ENCODE results near the gene MYOM1. TPM values are rescaled to one million over a fixed set of nuclear protein-coding genes. Genes with fewer than 3 reads are reported as not detected.

Gene MYOM1
- total RNA-seq, 1 donor from 2014 or later, result 608 TPM

GRCh38 chr18:3171631-3172030 lies 48.1 kb downstream of the MYOM1 start:
- DNase-seq, result no peak
- intact Hi-C loops (cut with DNase I), result no loop called here
- ATAC-seq (ENCODE audit: poor library complexity), result no peak

- intact Hi-C loops (cut with DNase I), result no loop called here
- ATAC-seq (ENCODE audit: poor library complexity), result no peak
- DNase-seq, result no peak
Measured at GRCh38 chr18:3170441-3171161, 49.2 kb downstream of the MYOM1 start.

GRCh38 chr18:3164381-3164780 lies 55.4 kb downstream of the MYOM1 start:
- DNase-seq, result no peak
- ATAC-seq (ENCODE audit: poor library complexity), result no peak
- intact Hi-C loops (cut with DNase I), result no loop called here

GRCh38 chr18:3163968-3164367 lies 55.8 kb downstream of the MYOM1 start:
- DNase-seq (no peak), ATAC-seq (ENCODE audit: poor library complexity) (no peak)
- intact Hi-C loops (cut with DNase I), result no loop called here

GRCh38 chr18:3162181-3162580 lies 57.6 kb downstream of the MYOM1 start:
- DNase-seq (no peak), ATAC-seq (ENCODE audit: poor library complexity) (no peak)
- intact Hi-C loops (cut with DNase I), result no loop called here

GRCh38 chr18:3159830-3160229 lies 59.9 kb downstream of the MYOM1 start:
- DNase-seq (no peak), ATAC-seq (ENCODE audit: poor library complexity) (no peak)
- intact Hi-C loops (cut with DNase I), result no loop called here

- intact Hi-C loops (cut with DNase I), result no loop called here
- DNase-seq, result no peak
- ATAC-seq (ENCODE audit: poor library complexity), result no peak
Measured at GRCh38 chr18:3157606-3158005, 62.2 kb downstream of the MYOM1 start.

- DNase-seq (no peak), ATAC-seq (ENCODE audit: poor library complexity) (no peak)
- intact Hi-C loops (cut with DNase I), result no loop called here
Measured at GRCh38 chr18:3157086-3157485, 62.7 kb downstream of the MYOM1 start.

GRCh38 chr18:3156325-3156640 lies 63.5 kb downstream of the MYOM1 start:
- intact Hi-C loops (cut with DNase I), result no loop called here
- DNase-seq (no peak), ATAC-seq (ENCODE audit: poor library complexity) (no peak)

GRCh38 chr18:3154214-3154613 lies 65.6 kb downstream of the MYOM1 start:
- ATAC-seq (ENCODE audit: poor library complexity), result no peak
- DNase-seq, result no peak
- intact Hi-C loops (cut with DNase I), result no loop called here

- intact Hi-C loops (cut with DNase I), result no loop called here
- no peak for ATAC-seq (ENCODE audit: poor library complexity)
- no peak for DNase-seq
Measured at GRCh38 chr18:3153107-3153704, 66.6 kb downstream of the MYOM1 start.

GRCh38 chr18:3152294-3152693 lies 67.5 kb downstream of the MYOM1 start:
- ATAC-seq (ENCODE audit: poor library complexity) (peak; percentile 50), DNase-seq (no peak)
- intact Hi-C loops (cut with DNase I), result no loop called here

GRCh38 chr18:3151399-3152264 lies 68.1 kb downstream of the MYOM1 start:
- intact Hi-C loops (cut with DNase I), result no loop called here
- ATAC-seq (ENCODE audit: poor library complexity) (no peak), DNase-seq (no peak)

- intact Hi-C loops (cut with DNase I), result no loop called here
Measured at GRCh38 chr18:3150688-3151087, 69.1 kb downstream of the MYOM1 start.

GRCh38 chr18:3150274-3150673 lies 69.5 kb downstream of the MYOM1 start:
- ATAC-seq (ENCODE audit: poor library complexity) (no peak), DNase-seq (no peak)
- intact Hi-C loops (cut with DNase I), result no loop called here

More at GRCh38 chr18:3150688-3151087, 69.1 kb downstream of the MYOM1 start:
- no peak for ATAC-seq (ENCODE audit: poor library complexity)
- DNase-seq, result no peak

GRCh38 chr18:3148930-3149535 lies 70.7 kb downstream of the MYOM1 start:
- no peak for ATAC-seq (ENCODE audit: poor library complexity)
- no peak for DNase-seq
- intact Hi-C loops (cut with DNase I), result loop anchor here (10.0 kb wide), 1 partner anchor 96 kb away; the partner anchor contains the start of gene MYL12A

- intact Hi-C loops (cut with DNase I), result loop anchor here (10.0 kb wide), 1 partner anchor 97 kb away; the partner anchor contains the start of gene MYL12A
- DNase-seq, result no peak
- ATAC-seq (ENCODE audit: poor library complexity), result no peak
Measured at GRCh38 chr18:3147935-3148554, 71.7 kb downstream of the MYOM1 start.

GRCh38 chr18:3140986-3141639 lies 78.7 kb downstream of the MYOM1 start:
- intact Hi-C loops (cut with DNase I), result loop anchor here (10.0 kb wide), 1 partner anchor 104 kb away; the partner anchor contains the start of gene MYL12A
- ATAC-seq (ENCODE audit: poor library complexity) (peak; percentile 47), DNase-seq (no peak)

Data from Right ventricle myocardium superior (tissue), 1 donor.